ENCODE results near the gene DCC. TPM values are rescaled to one million over a fixed set of nuclear protein-coding genes. Genes with fewer than 3 reads are reported as not detected.

DCC gene
- total and polyA plus RNA-seq, 10 donors = 0.03 to 9.2 (median 0.91) TPM; not detected in 1

DNA sequence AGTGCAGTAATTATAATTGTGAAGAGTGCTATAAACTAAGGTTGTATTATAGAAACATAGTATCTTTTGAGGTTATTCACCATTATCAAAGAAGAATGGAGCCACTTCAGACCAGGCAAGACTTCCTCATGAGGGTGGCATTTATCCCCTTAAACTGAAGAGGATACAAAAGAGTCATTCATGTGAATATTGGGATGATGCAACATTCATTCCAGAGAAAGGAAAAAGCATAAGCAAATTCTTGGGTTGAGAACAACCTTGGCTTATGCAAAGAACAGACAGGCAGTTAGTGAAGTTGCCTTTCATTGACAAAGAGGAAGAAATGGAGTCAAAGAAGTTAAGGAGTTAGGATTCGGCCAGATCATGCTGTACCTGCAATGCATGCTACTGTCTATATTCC is 1201.9 kb downstream of the DCC start:
- H3K27me3 ChIP-seq (replicated peaks in 1 of 7) = no peaks in the 10 kb centered on the region
- H3K9me3 ChIP-seq = no peaks in the 10 kb centered on the region
- WGBS, 5 donors = 62 to 92% (median 77%) methylated on average over 1 of the region's 1 CpG
- intact Hi-C loops (cut with DNase I; ENCODE audit: low total_unique reads) = no loop called here
- no peaks in the 10 kb centered on the region for H3K4me1 ChIP-seq
- DNase-seq = no peak
- no peaks in the 10 kb centered on the region for H3K36me3 ChIP-seq
- TF ChIP-seq POLR2AphosphoS5 (IDR thresholded peaks at IDR 0.05) = no peak
- H3K27ac ChIP-seq = no peak overlapping the region
- H3K4me3 ChIP-seq = no peak overlapping the region

DNA sequence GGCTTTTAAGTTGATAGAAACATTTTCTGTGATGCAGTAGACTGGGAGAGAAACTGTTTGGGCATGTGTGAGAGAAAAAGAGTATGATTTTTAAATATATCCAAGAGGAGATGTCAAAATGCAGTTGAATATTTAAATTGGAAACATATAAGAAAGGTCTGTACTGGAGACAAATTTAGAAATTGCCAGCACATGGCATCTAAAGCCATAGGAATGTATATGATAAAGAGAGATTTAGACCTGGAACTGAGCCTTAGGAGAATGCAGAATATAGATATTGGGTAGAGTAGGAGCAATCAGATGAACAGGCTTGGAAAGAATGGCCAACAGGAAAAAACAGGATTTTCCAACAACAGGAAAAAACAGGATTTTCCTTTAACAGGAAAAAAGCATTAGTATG is 1203.7 kb downstream of the DCC start:
- no peak overlapping the region for H3K4me3 ChIP-seq
- no peaks in the 10 kb centered on the region for H3K27me3 ChIP-seq (replicated peaks in 1 of 7)
- no peaks in the 10 kb centered on the region for H3K36me3 ChIP-seq
- intact Hi-C loops (cut with DNase I; ENCODE audit: low total_unique reads) = no loop called here
- TF ChIP-seq, protein P1, sequence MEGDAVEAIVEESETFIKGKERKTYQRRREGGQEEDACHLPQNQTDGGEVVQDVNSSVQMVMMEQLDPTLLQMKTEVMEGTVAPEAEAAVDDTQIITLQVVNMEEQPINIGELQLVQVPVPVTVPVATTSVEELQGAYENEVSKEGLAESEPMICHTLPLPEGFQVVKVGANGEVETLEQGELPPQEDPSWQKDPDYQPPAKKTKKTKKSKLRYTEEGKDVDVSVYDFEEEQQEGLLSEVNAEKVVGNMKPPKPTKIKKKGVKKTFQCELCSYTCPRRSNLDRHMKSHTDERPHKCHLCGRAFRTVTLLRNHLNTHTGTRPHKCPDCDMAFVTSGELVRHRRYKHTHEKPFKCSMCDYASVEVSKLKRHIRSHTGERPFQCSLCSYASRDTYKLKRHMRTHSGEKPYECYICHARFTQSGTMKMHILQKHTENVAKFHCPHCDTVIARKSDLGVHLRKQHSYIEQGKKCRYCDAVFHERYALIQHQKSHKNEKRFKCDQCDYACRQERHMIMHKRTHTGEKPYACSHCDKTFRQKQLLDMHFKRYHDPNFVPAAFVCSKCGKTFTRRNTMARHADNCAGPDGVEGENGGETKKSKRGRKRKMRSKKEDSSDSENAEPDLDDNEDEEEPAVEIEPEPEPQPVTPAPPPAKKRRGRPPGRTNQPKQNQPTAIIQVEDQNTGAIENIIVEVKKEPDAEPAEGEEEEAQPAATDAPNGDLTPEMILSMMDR (IDR thresholded peaks at IDR 0.05 in 8 of 11, conservative IDR thresholded peaks at IDR 0.05 in 3 of 11) = no peak
- no peak for TF ChIP-seq POLR2A (IDR thresholded peaks at IDR 0.05)
- TF ChIP-seq POLR2AphosphoS5 (IDR thresholded peaks at IDR 0.05) = no peak
- DNase-seq = no peak
- H3K9me3 ChIP-seq = no peaks in the 10 kb centered on the region
- no peak overlapping the region for H3K27ac ChIP-seq
- no peaks in the 10 kb centered on the region for H3K4me1 ChIP-seq

DNA sequence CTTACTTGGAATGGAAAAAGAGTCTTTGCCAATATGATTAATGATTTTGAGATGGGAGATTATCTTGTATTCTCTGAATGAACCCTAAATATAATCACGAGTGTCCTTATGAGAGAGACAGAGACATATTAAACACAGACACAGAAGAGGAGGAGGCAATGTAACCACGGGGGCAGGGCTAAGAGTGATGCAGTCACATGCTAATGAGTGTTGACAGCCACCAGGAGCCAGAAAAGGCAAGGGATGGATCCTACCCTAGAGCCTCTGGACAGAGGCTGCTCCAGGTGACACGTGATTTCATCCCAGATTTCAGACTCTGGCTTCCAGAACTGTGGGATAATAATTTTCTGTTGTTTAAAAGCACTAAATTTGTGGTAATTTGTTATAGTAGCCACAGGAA is 1204.9 kb downstream of the DCC start:
- Histone ChIP-seq H3K27ac (no peak overlapping the region), H3K9me3 (no peaks in the 10 kb centered on the region), H3K4me1 (no peaks in the 10 kb centered on the region), H3K36me3 (no peaks in the 10 kb centered on the region), H3K27me3 (replicated peaks in 1 of 7) (no peaks in the 10 kb centered on the region), H3K4me3 (no peak overlapping the region)
- intact Hi-C loops (cut with DNase I; ENCODE audit: low total_unique reads) = no loop called here
- TF ChIP-seq POLR2A (IDR thresholded peaks at IDR 0.05) = no peak
- TF ChIP-seq, protein P1 (IDR thresholded peaks at IDR 0.05 in 8 of 11, conservative IDR thresholded peaks at IDR 0.05 in 3 of 11) = no peak
- no peak for TF ChIP-seq POLR2AphosphoS5 (IDR thresholded peaks at IDR 0.05)
- DNase-seq = no peak
- WGBS, 5 donors = 48 to 63% (median 53%) methylated on average over 3 of the region's 3 CpGs

DNA sequence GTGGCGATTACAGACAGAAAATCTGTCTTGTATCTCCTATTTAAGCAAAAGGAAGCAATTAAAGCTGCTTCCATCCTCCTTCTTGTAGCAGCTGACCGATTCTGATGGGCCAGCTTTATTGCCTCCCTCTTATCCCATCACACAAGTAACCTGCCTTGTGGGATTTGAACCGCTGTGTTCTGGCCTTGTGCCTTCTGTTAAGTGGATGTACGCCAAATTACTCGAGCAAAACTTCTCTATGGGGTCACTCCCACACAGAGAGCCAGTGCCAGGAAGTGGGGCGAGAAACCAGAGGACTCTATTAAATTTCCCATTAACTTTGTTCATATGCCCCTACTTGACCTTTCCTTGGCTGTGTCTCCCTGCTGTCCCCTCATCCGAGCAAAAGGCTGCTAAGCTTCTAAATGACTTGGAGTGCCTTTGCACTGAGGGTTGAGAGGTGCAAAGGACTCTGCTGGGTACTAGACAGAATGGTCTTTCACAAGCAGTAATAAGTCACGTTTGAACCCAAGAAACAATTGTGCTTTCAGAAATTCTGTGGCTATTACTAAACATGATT is 1212.0 kb downstream of the DCC start:
- 53 to 71% (median 60%) methylated on average over 8 of the region's 8 CpGs for WGBS, 5 donors
- no peak overlapping the region for H3K27ac ChIP-seq
- H3K4me3 ChIP-seq = no peak overlapping the region
- no peaks in the 10 kb centered on the region for H3K4me1 ChIP-seq
- no peaks in the 10 kb centered on the region for H3K36me3 ChIP-seq
- intact Hi-C loops (cut with DNase I; ENCODE audit: low total_unique reads) = no loop called here
- TF ChIP-seq POLR2AphosphoS5 (IDR thresholded peaks at IDR 0.05) (no peak), POLR2A (IDR thresholded peaks at IDR 0.05) (no peak)
- TF ChIP-seq, protein P1 (IDR thresholded peaks at IDR 0.05 in 8 of 11, conservative IDR thresholded peaks at IDR 0.05 in 3 of 11) = no peak
- DNase-seq = no peak
- H3K27me3 ChIP-seq (replicated peaks in 1 of 7) = no peaks in the 10 kb centered on the region
- H3K9me3 ChIP-seq = no peaks in the 10 kb centered on the region

DNA sequence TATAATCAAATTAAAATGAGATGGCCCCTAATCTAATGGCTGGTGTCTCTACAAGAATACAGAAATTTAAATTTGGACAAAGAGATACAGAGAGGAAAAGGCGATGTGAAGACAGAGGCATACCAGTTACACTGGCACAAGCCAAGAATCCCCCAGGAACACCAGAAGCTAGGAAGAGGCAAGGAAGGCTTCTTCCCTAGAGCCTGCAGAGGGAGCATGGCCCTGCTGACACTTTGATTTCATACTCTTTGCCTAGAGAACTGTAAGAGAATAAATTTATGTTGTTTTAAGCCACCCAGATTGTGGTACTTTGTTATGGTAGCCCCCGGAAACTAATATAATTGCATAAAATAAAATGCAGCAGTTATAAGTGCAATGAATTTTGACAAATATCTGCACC is 1213.0 kb downstream of the DCC start:
- H3K36me3 ChIP-seq = no peaks in the 10 kb centered on the region
- H3K9me3 ChIP-seq = no peaks in the 10 kb centered on the region
- WGBS, 5 donors = 85 to 90% (median 88%) methylated on average over 2 of the region's 2 CpGs
- no peaks in the 10 kb centered on the region for H3K27me3 ChIP-seq (replicated peaks in 1 of 7)
- H3K4me1 ChIP-seq = no peaks in the 10 kb centered on the region
- intact Hi-C loops (cut with DNase I; ENCODE audit: low total_unique reads) = no loop called here
- H3K27ac ChIP-seq = no peak overlapping the region
- TF ChIP-seq POLR2AphosphoS5 (IDR thresholded peaks at IDR 0.05) (no peak), POLR2A (IDR thresholded peaks at IDR 0.05) (no peak)
- TF ChIP-seq, protein P1 (IDR thresholded peaks at IDR 0.05 in 8 of 11, conservative IDR thresholded peaks at IDR 0.05 in 3 of 11) = no peak
- no peak overlapping the region for H3K4me3 ChIP-seq
- DNase-seq = no peak

Measured in spleen (tissue), 11 donors.